SU-DHL-6 (cell line): ENCODE measurements around the gene HFM1.

Source experiments
- H2AFZ ChIP-seq: fragments of 200-600 bp; sonication (generic); 2 replicates; pipeline ENCODE4 v1.6.1; 2014; ENCODE audit warnings: low read depth, mild to moderate bottlenecking, moderate library complexity, mixed read lengths, antibody characterized with exemption, low read length; ENCODE audit not compliant: severe bottlenecking
- H3F3A ChIP-seq: fragments of 200-600 bp; shearing (Covaris generic); 2 replicates; pipeline ENCODE4 v1.6.0; 2016; ENCODE audit warnings: antibody characterized with exemption, mild to moderate bottlenecking; ENCODE audit not compliant: insufficient read depth
- H3K27ac ChIP-seq: fragments of 200-600 bp; sonication (generic); 2 replicates; pipeline ENCODE4 v1.5.1; 2016; ENCODE audit warnings: low read depth, mild to moderate bottlenecking, low read length, moderate library complexity, mixed read lengths
- H3K27me3 ChIP-seq: fragments of 200-600 bp; sonication (generic), shearing (Covaris generic); 2 replicates; pipeline ENCODE4 v1.6.0; 2014; ENCODE audit warnings: mild to moderate bottlenecking, low read length
- H3K36me3 ChIP-seq: fragments of 200-600 bp; sonication (generic); 2 replicates; pipeline ENCODE4 v1.6.1; 2014; ENCODE audit warnings: mild to moderate bottlenecking, low read length, mixed read lengths
- H3K4me2 ChIP-seq: fragments of 300-600, 200-600 bp; shearing (Covaris generic), sonication (generic); 2 replicates; pipeline ENCODE4 v1.6.0; 2014; ENCODE audit warnings: low read length, low read depth, mild to moderate bottlenecking; ENCODE audit not compliant: poor library complexity, severe bottlenecking
- H3K4me3 ChIP-seq: fragments of 200-600 bp; sonication (generic); 2 replicates; pipeline ENCODE4 v1.5.1; 2014; ENCODE audit warnings: antibody characterized with exemption, low read length, mild to moderate bottlenecking, mixed read lengths; ENCODE audit not compliant: insufficient read depth, poor library complexity, severe bottlenecking
- H3K79me2 ChIP-seq: fragments of 200-600 bp; sonication (generic); 2 replicates; pipeline ENCODE4 v1.6.1; 2014; ENCODE audit warnings: mild to moderate bottlenecking, low read length, moderate library complexity; ENCODE audit not compliant: insufficient read depth
- H3K9ac ChIP-seq: fragments of 200-600 bp; sonication (generic); 2 replicates; pipeline ENCODE4 v1.7.0; 2014; ENCODE audit warnings: mild to moderate bottlenecking, low read length
- H3K9me2 ChIP-seq: fragments of 200-600 bp; sonication (generic); replicated peaks from 2 replicates; pipeline ENCODE4 v1.6.1; 2014; ENCODE audit warnings: low read length; ENCODE audit not compliant: insufficient read depth
- H3K9me3 ChIP-seq: fragments of 200-600 bp; sonication (generic); 2 replicates; pipeline ENCODE4 v1.6.1; 2014; ENCODE audit warnings: low read length, mixed read lengths; ENCODE audit not compliant: insufficient read depth
- H4K20me1 ChIP-seq: fragments of 200-600 bp; sonication (generic); 2 replicates; pipeline ENCODE4 v1.6.1; 2014; ENCODE audit warnings: low read depth, mild to moderate bottlenecking, antibody characterized with exemption, low read length, moderate library complexity, mixed read lengths
- CTCF ChIP-seq: fragments of 200-600 bp; sonication (generic); IDR thresholded peaks from one replicate; pipeline ENCODE4 v1.5.1; 2017; ENCODE audit warnings: antibody characterized with exemption, mild to moderate bottlenecking, low read length, moderate library complexity; ENCODE audit not compliant: insufficient read depth, poor library complexity, severe bottlenecking
- EZH2phosphoT487 ChIP-seq: fragments of 200-600 bp; sonication (generic), shearing (Covaris generic); conservative IDR thresholded peaks from 2 replicates; pipeline ENCODE4 v1.6.1; 2018; ENCODE audit warnings: mild to moderate bottlenecking, antibody characterized with exemption, low read length, moderate library complexity, mixed read lengths

Gene HFM1

GRCh38 chr1:91402023-91402422 is 2.6 kb downstream of the HFM1 start:
- Histone ChIP-seq H3K36me3 (no peaks in the 10 kb centered on the region), H3K27me3 (no peaks in the 10 kb centered on the region), H3K4me3 (no peak overlapping the region), H3K9ac (no peak overlapping the region), H4K20me1 (no peaks in the 10 kb centered on the region), H3K79me2 (no peaks in the 10 kb centered on the region), H3K9me3 (no peaks in the 10 kb centered on the region), H2AFZ (no peak overlapping the region), H3F3A (no peaks in the 10 kb centered on the region), H3K27ac (no peak overlapping the region), H3K9me2 (no peaks in the 10 kb centered on the region), H3K4me2 (no peak overlapping the region)
- TF ChIP-seq EZH2phosphoT487 (no peak), CTCF (peak; percentile 27)

GRCh38 chr1:91400133-91400725 is 4.4 kb downstream of the HFM1 start:
- Histone ChIP-seq H3F3A (no peaks in the 10 kb centered on the region), H4K20me1 (no peaks in the 10 kb centered on the region), H3K27me3 (no peaks in the 10 kb centered on the region), H3K79me2 (no peaks in the 10 kb centered on the region), H3K9ac (no peak overlapping the region), H3K9me3 (no peaks in the 10 kb centered on the region), H2AFZ (no peak overlapping the region), H3K4me3 (no peak overlapping the region), H3K9me2 (no peaks in the 10 kb centered on the region), H3K36me3 (no peaks in the 10 kb centered on the region), H3K27ac (no peak overlapping the region), H3K4me2 (no peak overlapping the region)
- TF ChIP-seq CTCF, result no peak
- TF ChIP-seq EZH2phosphoT487, result no peak

GRCh38 chr1:91398291-91398690 is 6.3 kb downstream of the HFM1 start:
- H3K27ac ChIP-seq, result no peak overlapping the region
- H4K20me1 ChIP-seq, result no peaks in the 10 kb centered on the region
- no peaks in the 10 kb centered on the region for H3K36me3 ChIP-seq
- H3K4me3 ChIP-seq, result no peak overlapping the region
- H3K9ac ChIP-seq, result no peak overlapping the region
- H3K27me3 ChIP-seq, result no peaks in the 10 kb centered on the region
- H3K4me2 ChIP-seq, result no peak overlapping the region
- no peaks in the 10 kb centered on the region for H3K9me2 ChIP-seq
- H3F3A ChIP-seq, result no peaks in the 10 kb centered on the region
- no peaks in the 10 kb centered on the region for H3K79me2 ChIP-seq
- TF ChIP-seq CTCF (no peak), EZH2phosphoT487 (no peak)
- no peaks in the 10 kb centered on the region for H3K9me3 ChIP-seq
- no peak overlapping the region for H2AFZ ChIP-seq
